T-cell (primary cell): ENCODE measurements around the gene RAX2. TPM values are rescaled to one million over a fixed set of nuclear protein-coding genes. Genes with fewer than 3 reads are reported as not detected.
A peak's percentile ranks its signal among the peaks of the same experiment; 100 is the strongest.

Experiments used
- ATAC-seq, 4 experiments: fragments of 200-7000 bp in 3 of 4; fragments of 150-1000 bp in 1 of 4; cut with Tn5 transposase; replicated peaks in 1 of 4; 1 replicate in 3 of 4; 2 replicates in 1 of 4; pipeline ENCODE4 v1.10.0; 2021; ENCODE audit warnings: moderate library complexity in 3 of 4, mild to moderate bottlenecking in 2 of 4, moderate number of reproducible peaks in 1 of 4
- CTCF ChIA-PET, 2 donors: fragments of 300-600 bp; sonication (Branson Sonifier 250); formaldehyde crosslinking; loops; one replicate each; lab custom pipeline; 2022; ENCODE audit warnings: antibody characterized with exemption in 2 of 2; lab: Charles Lee
- POLR2A ChIA-PET, 2 donors: fragments of 300-600 bp; sonication (Branson Sonifier 250); formaldehyde crosslinking; loops; one replicate each; lab custom pipeline; 2022; ENCODE audit warnings: antibody characterized with exemption in 2 of 2; lab: Charles Lee
- DNase-seq, 35 experiments: peaks; one replicate each; pipeline versions ENCODE4 v3.0.0 to v3.0.0-alpha.2; 2013 to 2023
- H3K27ac ChIP-seq: one replicate; pipeline ENCODE4 v1.5.1; 2013; ENCODE audit warnings: low read length
- H3K27me3 ChIP-seq, 2 experiments: replicated peaks in 1 of 2; 1 replicate in 1 of 2; 2 replicates in 1 of 2; pipeline versions ENCODE4 v1.6.1 to v1.7.0; 2013; ENCODE audit warnings: low read length in 1 of 2, mixed read lengths in 1 of 2; ENCODE audit not compliant: control insufficient read depth in 2 of 2, insufficient read depth in 2 of 2; ENCODE audit errors: extremely low read depth in 1 of 2
- H3K36me3 ChIP-seq, 2 donors: 1 replicate in 1 of 2; 2 replicates in 1 of 2; pipeline versions ENCODE4 v1.6.1 to v1.7.0; 2013; ENCODE audit warnings: low read length in 1 of 2; ENCODE audit not compliant: control insufficient read depth in 2 of 2, insufficient read depth in 1 of 2; ENCODE audit errors: extremely low read depth in 1 of 2
- H3K4me1 ChIP-seq, 2 experiments: 1 replicate in 1 of 2; 2 replicates in 1 of 2; pipeline versions ENCODE4 v1.6.1 to v1.7.0; 2013; ENCODE audit warnings: low read length in 2 of 2, mixed read lengths in 1 of 2; ENCODE audit not compliant: insufficient read depth in 2 of 2, control insufficient read depth in 1 of 2; ENCODE audit errors: extremely low read depth in 1 of 2
- H3K4me3 ChIP-seq, 2 donors: 1 replicate in 1 of 2; 2 replicates in 1 of 2; pipeline versions ENCODE4 v1.5.1 to v1.7.0; 2013; ENCODE audit warnings: mild to moderate bottlenecking in 2 of 2, low read length in 1 of 2, moderate library complexity in 1 of 2; ENCODE audit not compliant: control insufficient read depth in 1 of 2; ENCODE audit errors: extremely low read depth in 1 of 2
- H3K9me3 ChIP-seq: 2 replicates; pipeline ENCODE4 v1.7.0; 2013
- H3K27ac Mint-ChIP-seq, 2 donors: one replicate each; pipeline ENCODE4 v1.8.0; 2020 to 2021; ENCODE audit warnings: mild to moderate bottlenecking in 2 of 2, mixed read lengths in 2 of 2
- H3K27me3 Mint-ChIP-seq, 2 donors: one replicate each; pipeline ENCODE4 v1.8.0; 2021 to 2022; ENCODE audit warnings: mixed read lengths in 2 of 2
- H3K36me3 Mint-ChIP-seq: one replicate; pipeline ENCODE4 v1.8.0; 2021; ENCODE audit warnings: mixed read lengths
- H3K4me1 Mint-ChIP-seq, 3 donors: one replicate each; pipeline ENCODE4 v1.8.0; 2020 to 2022; ENCODE audit warnings: mixed read lengths in 3 of 3, mild to moderate bottlenecking in 1 of 3
- H3K4me3 Mint-ChIP-seq, 3 donors: one replicate each; pipeline ENCODE4 v1.8.0; 2020 to 2022; ENCODE audit warnings: mild to moderate bottlenecking in 3 of 3, mixed read lengths in 3 of 3, moderate library complexity in 3 of 3
- H3K9me3 Mint-ChIP-seq, 3 donors: one replicate each; pipeline ENCODE4 v1.8.0; 2020 to 2022; ENCODE audit warnings: mixed read lengths in 3 of 3
- WGBS: methylation state at CpG from one replicate; pipeline ENCODE4 v1.1.5; 2013; ENCODE audit warnings: missing lambda C conversion rate; ENCODE audit not compliant: insufficient coverage; 5-methylcytosine and 5-hydroxymethylcytosine counted together
- total RNA-seq, 35 experiments: library from RNA in 6 of 35; stranded (reverse) in 6 of 35; fragments of 120-200 nt in 1 of 35; gene quantifications; one replicate each; pipeline versions ENCODE4 v1.2.1 to v1.2.4 and lab custom pipeline; 2013 to 2026

The RAX2 gene
- total RNA-seq, 5 donors from 2014 or later (not counting 1 experiment from before 2014, with no cell fraction given): not detected

- 94% methylated on average over 1 of the region's 1 CpG for WGBS
- CTCF ChIA-PET: no interaction called here
These were observed 10.3 kb upstream of the RAX2 start for GRCh38 chr19:3782330-3782729.

GRCh38 chr19:3781603-3782002, 9.6 kb upstream of the RAX2 start:
- peaks cover 3% of the 10 kb centered on the region for H3K9me3 ChIP-seq
- Mint-ChIP-seq H3K4me3 (no peak overlapping the region), H3K9me3 (peaks cover 6 to 17% (median 16%) of the 10 kb centered on the region in 3 donors), H3K27ac (no peak overlapping the region), H3K27me3 (no peaks in the 10 kb centered on the region), H3K36me3 (peaks cover 17% of the 10 kb centered on the region), H3K4me1 (peaks cover 6 to 23% (median 15%) of the 10 kb centered on the region in 3 donors)
- no peak overlapping the region for H3K27ac ChIP-seq
- DNase-seq (no peak), ATAC-seq (no peak)
- peaks cover 8 to 16% of the 10 kb centered on the region in 2 donors for H3K36me3 ChIP-seq
- ChIA-PET POLR2A (interaction anchor here in 1 of 2 donors (0.6 kb wide), 1 partner anchor 1755 kb away, joined by 4 read pairs; no protein-coding TSS in a partner anchor), CTCF (no interaction called here)
- peaks cover 3 to 27% of the 10 kb centered on the region in 2 experiments for H3K4me1 ChIP-seq
- no peak overlapping the region for H3K4me3 ChIP-seq
- no CpG with 5 or more reads among the region's 2 CpGs for WGBS
- peaks cover 0 to 6% of the 10 kb centered on the region in 2 experiments for H3K27me3 ChIP-seq

More at GRCh38 chr19:3782330-3782729, 10.3 kb upstream of the RAX2 start:
- DNase-seq: no peak
- Histone ChIP-seq H3K4me1 (peaks cover 6 to 32% of the 10 kb centered on the region in 2 experiments), H3K27me3 (peaks cover 0 to 6% of the 10 kb centered on the region in 2 experiments), H3K36me3 (peaks cover 8 to 16% of the 10 kb centered on the region in 2 donors), H3K27ac (no peak overlapping the region), H3K9me3 (peaks cover 3% of the 10 kb centered on the region), H3K4me3 (no peak overlapping the region)
- peaks cover 17% of the 10 kb centered on the region for H3K36me3 Mint-ChIP-seq
- H3K4me1 Mint-ChIP-seq: peaks cover 6 to 28% (median 17%) of the 10 kb centered on the region in 3 donors
- H3K27ac Mint-ChIP-seq: peak overlapping the region; percentile 23 to 48
- peak overlapping the region in 1 of 3 donors; percentile 32 for H3K4me3 Mint-ChIP-seq
- no peak for ATAC-seq
- POLR2A ChIA-PET: interaction anchor here in 1 of 2 donors (0.6 kb wide), 1 partner anchor 1754 kb away, joined by 4 read pairs; no protein-coding TSS in a partner anchor
- H3K27me3 Mint-ChIP-seq: no peaks in the 10 kb centered on the region
- H3K9me3 Mint-ChIP-seq: peaks cover 6 to 17% (median 16%) of the 10 kb centered on the region in 3 donors

GRCh38 chr19:3780786-3781304, 8.8 kb upstream of the RAX2 start:
- Histone ChIP-seq H3K27ac (no peak overlapping the region), H3K4me3 (no peak overlapping the region), H3K36me3 (peaks cover 8 to 16% of the 10 kb centered on the region in 2 donors), H3K4me1 (peaks cover 3 to 24% of the 10 kb centered on the region in 2 experiments), H3K27me3 (peaks cover 0 to 6% of the 10 kb centered on the region in 2 experiments), H3K9me3 (peaks cover 3% of the 10 kb centered on the region)
- ATAC-seq: no peak
- CTCF ChIA-PET: interaction anchor here in 1 of 2 donors (0.6 to 1.2 kb wide), 2 partner anchors 38 to 207 kb away, joined by 3 to 5 read pairs; no protein-coding TSS in a partner anchor
- POLR2A ChIA-PET: interaction anchor here in 1 of 2 donors (0.6 kb wide), 1 partner anchor 14 kb away, joined by 3 read pairs; no protein-coding TSS in a partner anchor
- Mint-ChIP-seq H3K36me3 (peaks cover 17% of the 10 kb centered on the region), H3K27ac (no peak overlapping the region), H3K27me3 (no peaks in the 10 kb centered on the region), H3K9me3 (peaks cover 6 to 17% (median 16%) of the 10 kb centered on the region in 3 donors), H3K4me3 (no peak overlapping the region), H3K4me1 (peaks cover 6 to 22% (median 15%) of the 10 kb centered on the region in 3 donors)
- DNase-seq: no peak
- 83% methylated on average over 6 of the region's 9 CpGs for WGBS

- no peak overlapping the region for H3K27ac Mint-ChIP-seq
- Histone ChIP-seq H3K27me3 (no peaks in the 10 kb centered on the region), H3K27ac (no peak overlapping the region), H3K4me3 (no peak overlapping the region), H3K9me3 (peaks cover 3% of the 10 kb centered on the region), H3K4me1 (peaks cover 0 to 9% of the 10 kb centered on the region in 2 experiments), H3K36me3 (peaks cover 8 to 16% of the 10 kb centered on the region in 2 donors)
- WGBS: 88% methylated on average over 35 of the region's 44 CpGs
- CTCF ChIA-PET: interaction anchor here in 1 of 2 donors (0.6 kb wide), 1 partner anchor 464 kb away, joined by 3 read pairs; no protein-coding TSS in a partner anchor
- no peaks in the 10 kb centered on the region for H3K27me3 Mint-ChIP-seq
- H3K4me3 Mint-ChIP-seq: no peak overlapping the region
- peaks cover 6 to 17% (median 16%) of the 10 kb centered on the region in 3 donors for H3K9me3 Mint-ChIP-seq
- H3K4me1 Mint-ChIP-seq: peaks cover 4 to 9% (median 6%) of the 10 kb centered on the region in 3 donors
- DNase-seq (no peak), ATAC-seq (no peak)
- POLR2A ChIA-PET: no interaction called here
- peaks cover 17% of the 10 kb centered on the region for H3K36me3 Mint-ChIP-seq
These were observed 7.1 kb upstream of the RAX2 start for GRCh38 chr19:3778899-3779723.

- Mint-ChIP-seq H3K4me3 (no peak overlapping the region), H3K4me1 (peaks cover 4 to 7% (median 7%) of the 10 kb centered on the region in 3 donors), H3K9me3 (peaks cover 6 to 17% (median 16%) of the 10 kb centered on the region in 3 donors), H3K27me3 (no peaks in the 10 kb centered on the region), H3K27ac (no peak overlapping the region), H3K36me3 (peaks cover 17% of the 10 kb centered on the region)
- CTCF ChIA-PET: interaction anchor here in 1 of 2 donors (0.6 kb wide), 1 partner anchor 465 kb away, joined by 3 read pairs; no protein-coding TSS in a partner anchor
- 95% methylated on average over 35 of the region's 37 CpGs for WGBS
- Histone ChIP-seq H3K9me3 (peaks cover 3% of the 10 kb centered on the region), H3K27ac (no peak overlapping the region), H3K4me3 (no peak overlapping the region), H3K4me1 (peaks cover 0 to 6% of the 10 kb centered on the region in 2 experiments), H3K36me3 (peaks cover 3 to 10% of the 10 kb centered on the region in 2 donors), H3K27me3 (no peaks in the 10 kb centered on the region)
- no peak for DNase-seq
- no peak for ATAC-seq
- POLR2A ChIA-PET: no interaction called here
These were observed 6.3 kb upstream of the RAX2 start for GRCh38 chr19:3778104-3778867.
